ENCODE results near the gene FGF7. TPM values are rescaled to one million over a fixed set of nuclear protein-coding genes. Genes with fewer than 3 reads are reported as not detected.

The FGF7 gene
- total and polyA plus RNA-seq, 2 donors (not counting 3 experiments of a cell fraction or from before 2014, with no cell fraction given): not detected

DNA sequence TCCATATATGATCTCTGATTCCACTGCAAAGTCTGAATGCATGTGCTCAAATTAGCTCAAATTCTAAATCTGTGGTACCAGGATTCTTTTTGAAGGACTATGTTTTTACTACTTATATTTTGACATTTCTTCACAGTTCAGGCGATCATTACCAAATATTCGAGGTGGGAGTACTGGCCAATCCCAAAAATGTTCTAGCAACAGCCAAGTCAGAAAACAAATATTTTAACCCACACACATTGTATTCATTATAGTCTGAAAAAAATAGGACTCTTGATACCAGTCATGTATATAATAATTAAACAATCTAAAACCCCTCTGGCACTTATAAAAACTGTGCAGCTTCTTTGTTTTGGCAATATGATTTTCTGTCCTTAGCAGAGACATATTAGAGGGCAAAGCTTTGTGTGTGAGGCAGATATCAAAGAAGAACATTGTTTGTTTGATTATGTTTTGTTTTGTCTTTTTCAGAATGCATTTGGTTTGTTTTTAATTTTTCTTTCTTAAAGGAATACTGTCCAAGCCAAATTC, 37.4 kb downstream of the FGF7 start:
- no TSS peak for BruUV-seq (replicated peaks)
- no peak for FAIRE-seq
- H3K79me2 ChIP-seq (ENCODE audit: control insufficient read depth, insufficient read depth, low read length): no peaks in the 10 kb centered on the region

More for the DNA sequence above, 37.4 kb downstream of the FGF7 start:
- Histone ChIP-seq H3K4me1 (ENCODE audit: control insufficient read depth, extremely low read depth, insufficient read depth, low read length) (no peaks in the 10 kb centered on the region), H3K4me2 (ENCODE audit: insufficient read depth, low read length) (no peak overlapping the region), H3K9me3 (replicated peaks; ENCODE audit: control insufficient read depth, insufficient read depth, low read length) (no peaks in the 10 kb centered on the region), H3K27ac (ENCODE audit: insufficient read depth, low read depth, low read length) (no peak overlapping the region), H3K27me3 (ENCODE audit: control insufficient read depth in 2 of 2, insufficient read depth in 2 of 2, low read length in 2 of 2) (peaks cover 0 to 12% of the 10 kb centered on the region in 2 experiments), H3K36me3 (ENCODE audit: control insufficient read depth in 2 of 2, extremely low read depth in 1 of 2, insufficient read depth in 2 of 2, low read length in 2 of 2) (no peaks in the 10 kb centered on the region), H2AFZ (ENCODE audit: low read depth, low read length) (no peak overlapping the region), H3K9me1 (replicated peaks; ENCODE audit: control insufficient read depth, extremely low read depth, insufficient read depth, low read length) (no peaks in the 10 kb centered on the region), H3K4me3 (replicated peaks in 1 of 3; ENCODE audit: insufficient read depth in 1 of 3, low read depth in 1 of 3, low read length in 3 of 3) (no peak overlapping the region), H3K9ac (replicated peaks; ENCODE audit: extremely low read depth, insufficient read depth, low read length) (no peak overlapping the region), H4K20me1 (replicated peaks; ENCODE audit: control insufficient read depth, extremely low read depth, insufficient read depth, low read length) (no peaks in the 10 kb centered on the region)
- ChIA-PET POLR2A (no interaction called here), CTCF (interaction anchor here (2.6 kb wide), 1 partner anchor 11 kb away, joined by 10 read pairs; no protein-coding TSS in a partner anchor)
- dilution Hi-C loops (cut with MboI; ENCODE audit: extremely low pct_ligation_motif_present, low sequenced_read_pairs): no loop called here
- no peak for DNase-seq (ENCODE audit: low read depth, low spot score)
- TF ChIP-seq JUN (IDR thresholded peaks at IDR 0.05; ENCODE audit: borderline replicate concordance, insufficient read depth, insufficient read length, low read depth): no peak
- no peak for TF ChIP-seq GATA2 (IDR thresholded peaks at IDR 0.05; ENCODE audit: insufficient read depth, insufficient read length, low read depth, low read length)
- TF ChIP-seq, protein P1, sequence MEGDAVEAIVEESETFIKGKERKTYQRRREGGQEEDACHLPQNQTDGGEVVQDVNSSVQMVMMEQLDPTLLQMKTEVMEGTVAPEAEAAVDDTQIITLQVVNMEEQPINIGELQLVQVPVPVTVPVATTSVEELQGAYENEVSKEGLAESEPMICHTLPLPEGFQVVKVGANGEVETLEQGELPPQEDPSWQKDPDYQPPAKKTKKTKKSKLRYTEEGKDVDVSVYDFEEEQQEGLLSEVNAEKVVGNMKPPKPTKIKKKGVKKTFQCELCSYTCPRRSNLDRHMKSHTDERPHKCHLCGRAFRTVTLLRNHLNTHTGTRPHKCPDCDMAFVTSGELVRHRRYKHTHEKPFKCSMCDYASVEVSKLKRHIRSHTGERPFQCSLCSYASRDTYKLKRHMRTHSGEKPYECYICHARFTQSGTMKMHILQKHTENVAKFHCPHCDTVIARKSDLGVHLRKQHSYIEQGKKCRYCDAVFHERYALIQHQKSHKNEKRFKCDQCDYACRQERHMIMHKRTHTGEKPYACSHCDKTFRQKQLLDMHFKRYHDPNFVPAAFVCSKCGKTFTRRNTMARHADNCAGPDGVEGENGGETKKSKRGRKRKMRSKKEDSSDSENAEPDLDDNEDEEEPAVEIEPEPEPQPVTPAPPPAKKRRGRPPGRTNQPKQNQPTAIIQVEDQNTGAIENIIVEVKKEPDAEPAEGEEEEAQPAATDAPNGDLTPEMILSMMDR (IDR thresholded peaks at IDR 0.05; ENCODE audit: extremely low read depth in 1 of 2, insufficient read depth in 1 of 2, low read depth in 1 of 2, low read length in 2 of 2): no peak
- TF ChIP-seq FOS (IDR thresholded peaks at IDR 0.05; ENCODE audit: borderline replicate concordance, insufficient read depth, low read length): no peak
- no peak for TF ChIP-seq POLR2AphosphoS5 (IDR thresholded peaks at IDR 0.05; ENCODE audit: insufficient read depth, low read depth, low read length)
- TF ChIP-seq EZH2 (IDR thresholded peaks at IDR 0.05; ENCODE audit: borderline replicate concordance, low read depth, low read length, severe bottlenecking): no peak
- TF ChIP-seq POLR2A (IDR thresholded peaks at IDR 0.05; ENCODE audit: low read depth, low read length): no peak
- TF ChIP-seq MYC (IDR thresholded peaks at IDR 0.05; ENCODE audit: low read depth, low read length): no peak
- TF ChIP-seq, protein P2, sequence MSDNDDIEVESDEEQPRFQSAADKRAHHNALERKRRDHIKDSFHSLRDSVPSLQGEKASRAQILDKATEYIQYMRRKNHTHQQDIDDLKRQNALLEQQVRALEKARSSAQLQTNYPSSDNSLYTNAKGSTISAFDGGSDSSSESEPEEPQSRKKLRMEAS (IDR thresholded peaks at IDR 0.05; ENCODE audit: insufficient read depth, insufficient read length): no peak
- intact Hi-C loops (cut with micrococcal nuclease): no loop called here
